Measurements from ENCODE around the gene ARSI.

The ARSI gene

GRCh38 chr5:150322202-150322601 lies 19.5 kb upstream of the ARSI start:
- H3K9me3 ChIP-seq: no peaks in the 10 kb centered on the region
- H3K4me3 ChIP-seq (ENCODE audit: low read depth in 1 of 2, low read length in 1 of 2): no peak overlapping the region
- H3K27me3 ChIP-seq: no peaks in the 10 kb centered on the region
- H3K4me1 ChIP-seq (ENCODE audit: control insufficient read depth in 1 of 2, insufficient read depth in 1 of 2, low read depth in 1 of 2, low read length in 1 of 2): no peaks in the 10 kb centered on the region
- TF ChIP-seq, protein P1, sequence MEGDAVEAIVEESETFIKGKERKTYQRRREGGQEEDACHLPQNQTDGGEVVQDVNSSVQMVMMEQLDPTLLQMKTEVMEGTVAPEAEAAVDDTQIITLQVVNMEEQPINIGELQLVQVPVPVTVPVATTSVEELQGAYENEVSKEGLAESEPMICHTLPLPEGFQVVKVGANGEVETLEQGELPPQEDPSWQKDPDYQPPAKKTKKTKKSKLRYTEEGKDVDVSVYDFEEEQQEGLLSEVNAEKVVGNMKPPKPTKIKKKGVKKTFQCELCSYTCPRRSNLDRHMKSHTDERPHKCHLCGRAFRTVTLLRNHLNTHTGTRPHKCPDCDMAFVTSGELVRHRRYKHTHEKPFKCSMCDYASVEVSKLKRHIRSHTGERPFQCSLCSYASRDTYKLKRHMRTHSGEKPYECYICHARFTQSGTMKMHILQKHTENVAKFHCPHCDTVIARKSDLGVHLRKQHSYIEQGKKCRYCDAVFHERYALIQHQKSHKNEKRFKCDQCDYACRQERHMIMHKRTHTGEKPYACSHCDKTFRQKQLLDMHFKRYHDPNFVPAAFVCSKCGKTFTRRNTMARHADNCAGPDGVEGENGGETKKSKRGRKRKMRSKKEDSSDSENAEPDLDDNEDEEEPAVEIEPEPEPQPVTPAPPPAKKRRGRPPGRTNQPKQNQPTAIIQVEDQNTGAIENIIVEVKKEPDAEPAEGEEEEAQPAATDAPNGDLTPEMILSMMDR (IDR thresholded peaks at IDR 0.05): no peak
- H3K27ac ChIP-seq: no peak overlapping the region
- no peaks in the 10 kb centered on the region for H3K36me3 ChIP-seq

- H3K4me3 ChIP-seq (ENCODE audit: low read depth in 1 of 2, low read length in 1 of 2): no peak overlapping the region
- TF ChIP-seq, protein P1 (IDR thresholded peaks at IDR 0.05): no peak
- H3K36me3 ChIP-seq: no peaks in the 10 kb centered on the region
- H3K27me3 ChIP-seq: no peaks in the 10 kb centered on the region
- no peak overlapping the region for H3K27ac ChIP-seq
- H3K4me1 ChIP-seq (ENCODE audit: control insufficient read depth in 1 of 2, insufficient read depth in 1 of 2, low read depth in 1 of 2, low read length in 1 of 2): no peaks in the 10 kb centered on the region
- H3K9me3 ChIP-seq: no peaks in the 10 kb centered on the region
These were observed 19.1 kb upstream of the ARSI start for GRCh38 chr5:150321784-150322183.

DNA sequence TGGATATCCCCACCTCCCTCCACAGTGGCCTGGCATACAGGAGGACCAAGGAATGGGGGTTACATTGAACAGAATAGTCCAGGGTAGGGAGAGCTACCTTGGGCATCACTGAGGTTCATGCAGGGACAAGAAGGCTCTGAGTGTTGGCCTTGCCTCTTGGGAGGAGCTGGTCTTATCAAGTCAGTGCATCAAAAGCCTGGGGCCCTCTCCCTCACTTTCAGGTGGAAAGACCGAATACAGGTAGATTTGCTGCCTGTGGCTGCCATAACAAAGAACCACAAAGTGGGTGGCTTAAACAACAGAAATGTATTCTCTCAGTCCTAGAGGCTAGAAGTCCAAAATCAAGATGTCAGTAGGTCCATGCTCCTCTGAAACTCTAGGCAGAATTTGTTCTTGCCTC lies 18.5 kb upstream of the ARSI start:
- Histone ChIP-seq H3K27me3 (no peaks in the 10 kb centered on the region), H3K27ac (no peak overlapping the region), H3K4me1 (ENCODE audit: control insufficient read depth in 1 of 2, insufficient read depth in 1 of 2, low read depth in 1 of 2, low read length in 1 of 2) (no peaks in the 10 kb centered on the region), H3K36me3 (no peaks in the 10 kb centered on the region), H3K4me3 (ENCODE audit: low read depth in 1 of 2, low read length in 1 of 2) (no peak overlapping the region), H3K9me3 (no peaks in the 10 kb centered on the region)
- TF ChIP-seq, protein P1 (IDR thresholded peaks at IDR 0.05): no peak

- TF ChIP-seq, protein P1 (IDR thresholded peaks at IDR 0.05): no peak
- Histone ChIP-seq H3K27me3 (no peaks in the 10 kb centered on the region), H3K36me3 (no peaks in the 10 kb centered on the region), H3K9me3 (no peaks in the 10 kb centered on the region), H3K4me1 (ENCODE audit: control insufficient read depth in 1 of 2, insufficient read depth in 1 of 2, low read depth in 1 of 2, low read length in 1 of 2) (no peaks in the 10 kb centered on the region), H3K4me3 (ENCODE audit: low read depth in 1 of 2, low read length in 1 of 2) (no peak overlapping the region), H3K27ac (no peak overlapping the region)
These were observed 17.4 kb upstream of the ARSI start for GRCh38 chr5:150320044-150320613.

- Histone ChIP-seq H3K36me3 (no peaks in the 10 kb centered on the region), H3K4me1 (ENCODE audit: control insufficient read depth in 1 of 2, insufficient read depth in 1 of 2, low read depth in 1 of 2, low read length in 1 of 2) (no peaks in the 10 kb centered on the region), H3K27me3 (no peaks in the 10 kb centered on the region), H3K9me3 (no peaks in the 10 kb centered on the region), H3K27ac (no peak overlapping the region), H3K4me3 (ENCODE audit: low read depth in 1 of 2, low read length in 1 of 2) (no peak overlapping the region)
- TF ChIP-seq, protein P1 (IDR thresholded peaks at IDR 0.05): no peak
These were observed 16.7 kb upstream of the ARSI start for GRCh38 chr5:150319484-150319790.
